Brain microvascular endothelial cell (primary cell): ENCODE results near the gene ASB9.
A peak's percentile ranks its signal among the peaks of the same experiment; 100 is the strongest.

ENCODE experiments used
- DNase-seq: peaks from one replicate; pipeline ENCODE4 v3.0.0-alpha.2; 2020
- H3K27ac ChIP-seq: fragments of 250-450 bp; sonication (Bioruptor Pico); 2 replicates; pipeline ENCODE4 v1.5.1; 2020; ENCODE audit warnings: mild to moderate bottlenecking, moderate library complexity
- H3K27me3 ChIP-seq: fragments of 250-450 bp; sonication (Bioruptor Pico); replicated peaks from 2 replicates; pipeline ENCODE4 v1.5.1; 2020; ENCODE audit warnings: mild to moderate bottlenecking
- H3K36me3 ChIP-seq: fragments of 250-450 bp; sonication (Bioruptor Pico); replicated peaks from 2 replicates; pipeline ENCODE4 v1.5.1; 2020; ENCODE audit warnings: mild to moderate bottlenecking
- H3K4me3 ChIP-seq: 2 replicates; pipeline ENCODE4 v1.5.1; 2011; ENCODE audit warnings: low read depth, mild to moderate bottlenecking, control low read depth, low read length, moderate library complexity
- CTCF ChIP-seq: IDR thresholded peaks from 2 replicates; pipeline ENCODE4 v1.5.1; 2011; ENCODE audit warnings: low read depth, mild to moderate bottlenecking, moderate library complexity, low read length, control low read depth, inconsistent platforms; ENCODE audit errors: missing control alignments
- in situ Hi-C: cut with HindIII; loops from 2 replicates; pipeline ENCODE4 v1.10.0; 2017; ENCODE audit warnings: low sequenced_read_pairs, low pct_ligation_motif_present

ASB9 gene, protein sequence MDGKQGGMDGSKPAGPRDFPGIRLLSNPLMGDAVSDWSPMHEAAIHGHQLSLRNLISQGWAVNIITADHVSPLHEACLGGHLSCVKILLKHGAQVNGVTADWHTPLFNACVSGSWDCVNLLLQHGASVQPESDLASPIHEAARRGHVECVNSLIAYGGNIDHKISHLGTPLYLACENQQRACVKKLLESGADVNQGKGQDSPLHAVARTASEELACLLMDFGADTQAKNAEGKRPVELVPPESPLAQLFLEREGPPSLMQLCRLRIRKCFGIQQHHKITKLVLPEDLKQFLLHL

GRCh38 chrX:15269618-15270521, at the start of gene ASB9:
TSS of gene ASB9 (minus strand) at chrX:15270083. CDS start at chrX:15269874, 209 bp downstream.
- Histone ChIP-seq H3K36me3 (no peaks in the 10 kb centered on the region), H3K4me3 (no peak within 1 kb of the TSS), H3K27me3 (no peaks in the 10 kb centered on the region), H3K27ac (no peak within 1 kb of the TSS)
- peak; percentile 44 for DNase-seq
- in situ Hi-C loops = no loop called here
- TF ChIP-seq CTCF = no peak

DNA sequence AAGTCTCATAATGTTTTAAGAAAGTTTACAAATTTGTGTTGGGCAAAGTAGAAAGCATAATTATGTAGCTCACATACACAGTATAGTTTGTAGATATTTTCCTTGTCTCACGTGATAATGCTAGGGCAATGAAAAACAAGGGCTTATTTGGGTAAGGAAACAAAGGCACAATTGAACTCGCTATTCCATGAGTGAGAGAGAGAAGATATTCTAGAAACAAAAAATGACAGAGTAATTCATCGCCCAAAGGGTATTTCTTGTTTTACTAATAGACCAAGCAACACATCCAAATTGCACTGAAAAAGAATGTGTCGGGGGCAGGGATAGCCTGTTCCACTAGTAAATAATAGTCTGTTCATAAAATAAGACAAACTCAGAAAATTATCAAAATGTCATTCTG, 49.2 kb upstream of the ASB9 start:
- no peak overlapping the region for H3K4me3 ChIP-seq
- in situ Hi-C loops = no loop called here
- no peak overlapping the region for H3K27ac ChIP-seq
- no peak for DNase-seq
- no peaks in the 10 kb centered on the region for H3K36me3 ChIP-seq
- no peak for TF ChIP-seq CTCF
- H3K27me3 ChIP-seq = no peaks in the 10 kb centered on the region

DNA sequence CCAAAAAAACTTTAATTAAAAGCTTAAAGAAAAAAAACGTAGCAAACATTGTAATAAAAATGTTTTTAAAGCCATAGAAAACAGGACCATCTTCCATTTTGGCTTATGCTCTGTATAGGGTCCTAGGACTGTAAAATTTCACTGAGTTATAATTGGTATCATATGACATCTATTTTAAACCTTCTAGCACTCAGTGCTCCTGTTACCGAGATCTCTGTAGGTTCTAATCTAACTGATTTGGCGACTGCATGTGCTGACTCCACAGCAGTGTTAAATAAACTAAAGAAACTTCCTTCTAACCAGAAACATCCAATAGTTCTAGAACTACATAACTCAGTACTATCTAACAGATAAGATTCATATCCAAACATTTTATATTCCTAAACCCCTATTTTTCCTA, 45.6 kb upstream of the ASB9 start, which contains the start of gene ASB11:
Gene ASB11 (minus strand): TSS at position 132 of the 400 bp plus-strand sequence. CDS start 35 bp downstream, at position 97.
- TF ChIP-seq CTCF = no peak
- in situ Hi-C loops = no loop called here
- Histone ChIP-seq H3K27ac (no peak within 1 kb of the TSS), H3K27me3 (no peaks in the 10 kb centered on the region), H3K36me3 (no peaks in the 10 kb centered on the region), H3K4me3 (no peak within 1 kb of the TSS)
- no peak for DNase-seq

GRCh38 chrX:15314472-15314871, 44.6 kb upstream of the ASB9 start:
- in situ Hi-C loops = no loop called here
- H3K4me3 ChIP-seq = no peak overlapping the region

DNA sequence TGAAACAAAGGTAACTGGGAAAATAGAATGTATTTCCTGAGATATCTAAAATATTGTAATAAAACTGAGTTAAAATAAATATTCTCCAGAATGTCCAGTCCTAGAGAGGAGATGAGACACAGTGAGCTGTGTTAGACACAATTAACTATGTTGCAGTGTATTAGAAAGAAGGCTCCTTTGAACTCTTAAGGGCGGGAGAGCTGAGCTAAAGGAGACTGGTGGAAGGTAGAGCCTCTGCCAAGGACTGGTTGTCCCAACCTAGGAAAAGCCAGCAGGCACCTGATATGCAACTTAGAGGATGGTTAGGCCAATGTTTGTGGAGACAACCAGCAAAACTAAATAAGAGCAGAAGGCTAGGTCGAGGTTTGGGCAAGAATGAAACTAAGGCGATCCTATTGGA, 41.2 kb upstream of the ASB9 start:
- in situ Hi-C loops = no loop called here
- TF ChIP-seq CTCF = no peak
- DNase-seq = no peak
- Histone ChIP-seq H3K36me3 (no peaks in the 10 kb centered on the region), H3K27me3 (no peaks in the 10 kb centered on the region), H3K4me3 (no peak overlapping the region), H3K27ac (no peak overlapping the region)

More at GRCh38 chrX:15314472-15314871, 44.6 kb upstream of the ASB9 start:
- Histone ChIP-seq H3K36me3 (no peaks in the 10 kb centered on the region), H3K27me3 (no peaks in the 10 kb centered on the region), H3K27ac (no peak overlapping the region)
- no peak for TF ChIP-seq CTCF
- no peak for DNase-seq
